ENCODE data around the gene AHI1. TPM values are rescaled to one million over a fixed set of nuclear protein-coding genes. Genes with fewer than 3 reads are reported as not detected.

AHI1 gene
- total RNA-seq, 1 experiment from 2014 or later: 8.9 TPM

DNA sequence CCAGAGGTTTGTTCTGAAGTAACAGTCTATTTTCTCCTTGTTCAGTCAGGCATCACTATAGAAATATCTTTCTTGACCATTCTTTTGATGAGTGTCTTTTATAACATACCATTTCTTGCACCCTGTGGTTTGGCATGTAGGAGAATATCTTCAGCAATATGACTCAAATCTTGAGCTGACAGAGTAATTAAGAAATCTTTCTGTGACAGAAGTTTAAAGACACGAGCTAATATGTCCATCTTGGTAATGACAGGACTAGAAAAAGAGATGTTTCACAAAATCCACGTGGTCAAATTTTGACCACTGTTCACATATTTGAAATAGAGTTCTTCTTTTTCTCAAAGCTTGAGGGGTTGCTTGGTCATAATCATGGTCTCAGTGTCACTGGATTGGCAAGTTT lies 166.5 kb downstream of the AHI1 start:
- POLR2A ChIA-PET (ENCODE audit: unreplicated experiment): interaction anchor here (0.6 kb wide), 1 partner anchor 277 kb away, joined by 4 read pairs; no protein-coding TSS in a partner anchor
- no peaks in the 10 kb centered on the region for H4K20me1 ChIP-seq (ENCODE audit: low read length)
- H3K4me3 ChIP-seq (ENCODE audit: low read length): no peak overlapping the region
- TF ChIP-seq, protein P1, sequence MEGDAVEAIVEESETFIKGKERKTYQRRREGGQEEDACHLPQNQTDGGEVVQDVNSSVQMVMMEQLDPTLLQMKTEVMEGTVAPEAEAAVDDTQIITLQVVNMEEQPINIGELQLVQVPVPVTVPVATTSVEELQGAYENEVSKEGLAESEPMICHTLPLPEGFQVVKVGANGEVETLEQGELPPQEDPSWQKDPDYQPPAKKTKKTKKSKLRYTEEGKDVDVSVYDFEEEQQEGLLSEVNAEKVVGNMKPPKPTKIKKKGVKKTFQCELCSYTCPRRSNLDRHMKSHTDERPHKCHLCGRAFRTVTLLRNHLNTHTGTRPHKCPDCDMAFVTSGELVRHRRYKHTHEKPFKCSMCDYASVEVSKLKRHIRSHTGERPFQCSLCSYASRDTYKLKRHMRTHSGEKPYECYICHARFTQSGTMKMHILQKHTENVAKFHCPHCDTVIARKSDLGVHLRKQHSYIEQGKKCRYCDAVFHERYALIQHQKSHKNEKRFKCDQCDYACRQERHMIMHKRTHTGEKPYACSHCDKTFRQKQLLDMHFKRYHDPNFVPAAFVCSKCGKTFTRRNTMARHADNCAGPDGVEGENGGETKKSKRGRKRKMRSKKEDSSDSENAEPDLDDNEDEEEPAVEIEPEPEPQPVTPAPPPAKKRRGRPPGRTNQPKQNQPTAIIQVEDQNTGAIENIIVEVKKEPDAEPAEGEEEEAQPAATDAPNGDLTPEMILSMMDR (conservative IDR thresholded peaks at IDR 0.05; ENCODE audit: low read depth, low read length): no peak
- TF ChIP-seq EZH2phosphoT487 (IDR thresholded peaks at IDR 0.05; ENCODE audit: borderline replicate concordance, low read length): no peak
- no peak for ATAC-seq
- BruUV-seq (replicated peaks): no TSS peak
- no peak overlapping the region for H3K9ac ChIP-seq (ENCODE audit: low read length)
- no peak overlapping the region for H3K4me2 ChIP-seq (ENCODE audit: low read length)
- no peak for DNase-seq
- H3K9me2 ChIP-seq (replicated peaks; ENCODE audit: low read length): no peaks in the 10 kb centered on the region
- no peaks in the 10 kb centered on the region for H3F3A ChIP-seq (ENCODE audit: low read length, unreplicated experiment)
- H3K79me2 ChIP-seq (ENCODE audit: low read length): no peaks in the 10 kb centered on the region
- H3K36me3 ChIP-seq (ENCODE audit: low read depth, low read length): no peaks in the 10 kb centered on the region
- H2AFZ ChIP-seq (ENCODE audit: low read length): no peak overlapping the region
- H3K9me3 ChIP-seq (ENCODE audit: low read length): no peaks in the 10 kb centered on the region
- no peaks in the 10 kb centered on the region for H3K4me1 ChIP-seq (ENCODE audit: insufficient read depth, low read length)
- no peak overlapping the region for H3K27ac ChIP-seq (ENCODE audit: low read length)
- CTCF ChIA-PET: no interaction called here
- no peaks in the 10 kb centered on the region for H3K27me3 ChIP-seq (ENCODE audit: low read length)
- intact Hi-C loops (cut with micrococcal nuclease): no loop called here

DNA sequence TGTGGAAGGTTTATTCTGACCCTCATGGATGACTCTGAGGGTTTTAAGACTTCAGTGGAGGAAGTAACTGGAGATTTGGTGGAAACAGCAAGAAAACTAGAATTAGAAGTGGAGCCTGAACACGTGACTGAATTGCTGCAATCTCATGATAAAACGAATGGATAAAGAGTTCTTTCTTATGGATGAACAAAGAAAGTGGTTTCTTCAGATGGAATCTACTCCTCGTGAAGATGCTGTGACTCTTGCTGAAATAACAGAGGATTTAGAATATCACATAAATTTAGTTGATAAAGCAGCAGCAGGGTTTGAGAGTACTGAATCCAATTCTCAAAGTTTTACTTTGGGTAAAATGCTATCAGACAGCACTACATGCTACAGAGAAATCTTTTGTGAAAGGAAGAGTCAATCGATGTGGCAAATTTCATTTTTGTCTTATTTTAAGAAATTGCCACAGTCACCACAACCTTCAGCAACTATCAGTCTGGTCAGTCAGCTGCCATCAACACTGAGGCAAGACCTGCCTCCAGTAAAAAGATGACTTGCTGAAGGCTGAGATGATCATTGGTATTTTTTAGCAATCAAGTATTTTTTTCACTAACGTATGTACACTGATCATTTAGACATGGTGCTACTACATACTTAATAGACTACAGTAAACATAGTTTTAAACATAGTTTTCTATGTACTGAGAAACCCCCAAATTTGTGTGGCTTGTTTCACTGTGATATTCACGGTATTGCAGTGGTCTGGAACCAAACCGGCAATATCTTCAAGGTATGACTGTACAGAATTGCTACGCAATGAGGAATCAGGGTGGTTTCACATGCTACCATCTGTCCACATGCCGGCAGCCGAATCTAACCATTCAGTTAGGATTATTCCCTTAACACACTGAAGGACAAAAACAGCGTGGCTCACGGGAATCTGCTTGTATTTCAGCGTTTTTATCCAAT lies 167.4 kb downstream of the AHI1 start:
- Histone ChIP-seq H3F3A (ENCODE audit: low read length, unreplicated experiment) (no peaks in the 10 kb centered on the region), H3K4me1 (ENCODE audit: insufficient read depth, low read length) (no peaks in the 10 kb centered on the region), H3K27me3 (ENCODE audit: low read length) (no peaks in the 10 kb centered on the region), H3K9ac (ENCODE audit: low read length) (no peak overlapping the region), H3K27ac (ENCODE audit: low read length) (no peak overlapping the region), H4K20me1 (ENCODE audit: low read length) (no peaks in the 10 kb centered on the region), H3K9me2 (replicated peaks; ENCODE audit: low read length) (no peaks in the 10 kb centered on the region), H3K9me3 (ENCODE audit: low read length) (no peaks in the 10 kb centered on the region), H3K36me3 (ENCODE audit: low read depth, low read length) (no peaks in the 10 kb centered on the region), H3K4me2 (ENCODE audit: low read length) (no peak overlapping the region), H2AFZ (ENCODE audit: low read length) (no peak overlapping the region), H3K79me2 (ENCODE audit: low read length) (no peaks in the 10 kb centered on the region), H3K4me3 (ENCODE audit: low read length) (no peak overlapping the region)
- no peak for TF ChIP-seq EZH2 (IDR thresholded peaks at IDR 0.05; ENCODE audit: low read length, unreplicated experiment)
- TF ChIP-seq, protein P1 (conservative IDR thresholded peaks at IDR 0.05; ENCODE audit: low read depth, low read length): no peak
- TF ChIP-seq EZH2phosphoT487 (IDR thresholded peaks at IDR 0.05; ENCODE audit: borderline replicate concordance, low read length): no peak
- intact Hi-C loops (cut with micrococcal nuclease): no loop called here
- no TSS peak for BruUV-seq (replicated peaks)
- ChIA-PET CTCF (no interaction called here), POLR2A (ENCODE audit: unreplicated experiment) (no interaction called here)
- ATAC-seq (no peak), DNase-seq (no peak)

DNA sequence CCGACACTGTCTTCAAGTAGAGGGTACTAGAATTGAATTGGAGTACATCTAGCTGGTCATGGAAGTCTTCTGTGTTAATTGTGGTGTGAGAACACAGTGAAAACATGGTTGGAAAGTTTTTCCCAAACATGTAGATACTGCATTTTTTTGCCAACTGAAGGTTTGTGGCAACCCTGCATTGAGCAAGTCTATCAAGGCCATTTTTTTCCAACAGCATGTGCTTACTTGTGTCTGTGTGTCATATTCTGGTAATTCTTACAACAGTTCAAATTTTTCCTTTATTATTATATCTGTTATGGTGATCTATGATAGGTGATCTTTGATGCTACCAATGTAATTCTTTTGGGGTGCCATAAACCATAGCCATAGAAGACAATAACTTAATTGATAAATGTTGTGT lies 169.4 kb downstream of the AHI1 start:
- POLR2A ChIA-PET (ENCODE audit: unreplicated experiment): interaction anchor here (0.6 kb wide), 1 partner anchor 9 kb away, joined by 12 read pairs; no protein-coding TSS in a partner anchor
- ATAC-seq (no peak), DNase-seq (no peak)
- TF ChIP-seq EZH2phosphoT487 (IDR thresholded peaks at IDR 0.05; ENCODE audit: borderline replicate concordance, low read length) (no peak), EZH2 (IDR thresholded peaks at IDR 0.05; ENCODE audit: low read length, unreplicated experiment) (no peak)
- TF ChIP-seq, protein P1 (conservative IDR thresholded peaks at IDR 0.05; ENCODE audit: low read depth, low read length): no peak
- no peaks in the 10 kb centered on the region for H4K20me1 ChIP-seq (ENCODE audit: low read length)
- H3K27me3 ChIP-seq (ENCODE audit: low read length): no peaks in the 10 kb centered on the region
- no TSS peak for BruUV-seq (replicated peaks)
- H2AFZ ChIP-seq (ENCODE audit: low read length): no peak overlapping the region
- intact Hi-C loops (cut with micrococcal nuclease): no loop called here
- H3K4me1 ChIP-seq (ENCODE audit: insufficient read depth, low read length): no peaks in the 10 kb centered on the region
- H3K27ac ChIP-seq (ENCODE audit: low read length): no peak overlapping the region
- H3K36me3 ChIP-seq (ENCODE audit: low read depth, low read length): no peaks in the 10 kb centered on the region
- CTCF ChIA-PET: no interaction called here
- no peaks in the 10 kb centered on the region for H3K79me2 ChIP-seq (ENCODE audit: low read length)
- no peak overlapping the region for H3K4me2 ChIP-seq (ENCODE audit: low read length)
- H3K9me3 ChIP-seq (ENCODE audit: low read length): no peaks in the 10 kb centered on the region
- H3K9me2 ChIP-seq (replicated peaks; ENCODE audit: low read length): no peaks in the 10 kb centered on the region
- no peak overlapping the region for H3K4me3 ChIP-seq (ENCODE audit: low read length)
- no peaks in the 10 kb centered on the region for H3F3A ChIP-seq (ENCODE audit: low read length, unreplicated experiment)
- no peak overlapping the region for H3K9ac ChIP-seq (ENCODE audit: low read length)

All from PC-3 (cell line).